CD4-positive, alpha-beta T cell treated with Interleukin-1 beta for 1 hour (primary cell): Measurements from ENCODE around the gene ZFP36L1.

Source experiments
- DNase-seq, 2 donors: peaks; one replicate each; pipeline ENCODE4 v3.0.0-alpha.2; 2020 to 2022

ZFP36L1 gene

DNA sequence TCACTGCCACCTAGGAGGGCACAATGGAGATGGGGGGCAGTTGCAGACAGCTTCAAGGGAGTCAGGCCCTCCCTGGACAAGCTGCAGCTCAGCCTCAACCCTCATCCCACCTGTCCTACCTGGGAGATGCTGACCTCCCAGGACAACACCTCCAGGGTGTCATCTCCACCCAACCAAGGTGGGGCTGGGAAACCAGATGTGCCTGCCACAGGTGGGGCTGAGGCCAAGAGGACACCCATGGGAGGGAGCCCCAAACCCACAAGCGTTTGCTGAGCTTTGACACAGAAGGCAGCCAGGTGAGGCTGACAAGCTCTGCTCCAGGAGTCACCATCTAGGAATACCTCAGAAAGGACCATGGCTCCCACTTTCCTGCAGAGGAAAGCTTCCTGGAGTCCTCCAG lies 31.5 kb downstream of the ZFP36L1 start:
- DNase-seq = no peak

DNA sequence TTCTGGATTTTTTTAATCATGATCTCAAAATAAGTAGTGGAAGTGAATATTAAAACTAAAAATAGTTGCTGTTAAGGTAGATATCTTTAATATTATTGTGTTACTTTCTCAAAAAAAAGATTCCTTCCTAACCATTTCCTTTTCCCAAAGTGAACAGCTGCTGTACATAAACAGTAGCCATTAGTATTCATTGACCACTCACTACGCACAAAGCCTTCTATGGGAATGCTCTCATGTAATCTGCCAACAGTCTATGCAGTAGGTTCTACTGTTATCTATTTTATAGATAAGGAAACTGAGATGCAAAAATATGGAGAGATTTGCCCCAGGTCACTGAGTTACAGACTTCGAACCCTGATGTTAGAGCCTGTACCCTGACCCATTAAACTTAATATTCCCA lies 32.1 kb downstream of the ZFP36L1 start:
- DNase-seq = no peak

DNA sequence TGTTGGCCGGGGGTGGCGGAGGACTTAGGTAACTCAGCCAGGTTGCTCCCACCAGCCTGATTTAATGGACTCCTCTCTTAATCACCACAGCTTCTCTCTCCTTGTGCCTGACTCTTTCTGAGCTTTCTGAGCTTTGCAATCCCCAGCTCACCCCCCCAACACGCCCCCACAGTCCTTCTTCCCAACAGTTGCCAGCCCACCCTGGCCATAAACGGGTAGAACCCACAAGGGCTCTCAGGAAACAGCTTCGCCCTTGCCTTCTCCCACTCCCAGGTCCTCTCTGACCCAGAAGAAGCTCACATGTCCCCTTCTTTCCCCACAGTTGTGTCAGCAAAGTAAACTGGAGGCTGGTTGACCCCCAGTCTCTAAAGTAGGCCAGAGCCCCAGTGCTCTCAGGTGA lies 32.9 kb downstream of the ZFP36L1 start:
- no peak for DNase-seq

DNA sequence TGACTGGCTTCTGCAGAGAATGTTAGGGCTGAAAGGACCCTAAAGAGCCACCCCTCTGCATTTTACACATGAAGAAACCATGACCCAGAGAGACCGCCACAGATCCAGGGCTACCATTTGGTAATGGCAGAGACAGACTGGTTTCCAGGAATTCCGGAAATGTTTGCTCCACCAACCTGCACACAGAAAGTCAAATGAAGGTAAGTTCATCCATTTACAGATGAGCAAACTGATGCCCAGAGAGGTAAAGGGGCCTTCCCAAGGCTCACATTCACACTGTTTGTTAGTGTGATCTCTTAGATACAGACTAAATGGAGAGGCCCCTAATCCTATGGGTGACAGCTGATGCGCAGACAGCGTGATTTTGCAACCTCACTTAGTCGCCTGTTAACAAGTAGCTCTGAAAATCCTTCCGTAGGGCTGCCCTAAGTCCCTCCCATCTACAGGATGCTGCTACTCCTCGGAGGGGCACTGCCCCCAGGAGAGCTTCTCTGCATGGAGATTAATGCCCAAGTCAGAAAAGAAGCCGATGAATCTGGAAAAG lies 33.8 kb downstream of the ZFP36L1 start:
- no peak for DNase-seq

DNA sequence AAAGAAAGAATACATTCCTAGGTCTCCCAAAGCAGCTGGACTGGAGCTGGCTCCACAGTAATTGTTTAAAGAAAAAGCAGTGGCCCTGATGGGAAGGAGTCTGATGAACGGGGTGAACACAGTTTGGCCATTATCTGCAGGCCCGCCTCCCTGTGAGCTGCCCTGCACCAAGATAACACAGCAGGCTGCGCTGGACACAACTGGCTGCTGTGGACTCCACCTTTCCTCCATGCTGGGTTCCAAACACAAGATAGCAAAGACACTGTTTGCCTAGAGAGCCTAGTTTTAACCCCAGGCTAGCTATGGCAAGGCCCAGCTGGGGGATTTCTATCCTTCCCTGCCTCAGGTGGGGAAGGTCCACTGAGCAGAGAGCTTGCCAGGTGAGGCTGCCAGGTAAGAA lies 34.6 kb downstream of the ZFP36L1 start:
- DNase-seq = no peak

DNA sequence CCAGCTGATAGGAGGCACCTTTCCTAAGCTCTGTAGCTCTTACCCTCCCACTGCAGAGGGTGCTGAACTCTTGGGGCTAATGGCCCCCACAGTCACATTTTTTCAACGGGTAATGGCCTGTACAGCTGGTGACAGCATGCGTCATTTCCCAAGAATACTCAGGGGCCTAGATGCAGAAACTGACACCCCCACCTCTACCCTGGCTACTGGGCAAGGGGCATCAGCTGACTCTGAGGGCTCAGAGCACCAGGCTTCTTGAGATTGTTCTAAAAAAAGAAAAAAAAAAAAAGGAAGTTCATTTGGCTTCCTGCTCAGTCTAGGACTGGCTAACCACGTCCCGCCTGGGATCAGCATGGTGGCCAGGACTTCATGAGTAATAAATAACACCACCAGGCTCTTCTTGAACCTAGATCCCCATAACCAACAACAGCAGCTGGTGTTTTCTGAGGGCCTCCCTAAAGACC lies 35.2 kb downstream of the ZFP36L1 start:
- DNase-seq = peak in 1 of 2 donors; percentile 72

DNA sequence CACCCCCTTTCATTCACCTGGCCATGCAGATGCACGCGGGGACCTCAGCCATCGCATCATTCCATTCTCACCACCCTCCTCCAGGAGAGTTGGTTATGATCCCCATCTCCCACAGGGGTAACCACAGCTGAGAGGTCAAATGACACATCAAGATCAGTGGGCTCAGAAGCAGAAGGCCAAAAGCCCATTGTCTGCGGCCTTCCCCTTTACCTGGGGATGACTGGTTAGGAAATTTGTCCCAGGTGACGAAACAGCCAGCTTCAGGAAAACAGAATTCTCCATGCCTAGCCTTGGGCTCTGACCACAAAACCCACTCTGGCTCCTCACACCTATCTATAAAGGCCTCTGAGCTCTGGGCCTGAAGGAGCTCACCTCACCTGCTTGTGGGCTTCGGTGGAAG lies 36.1 kb downstream of the ZFP36L1 start:
- no peak for DNase-seq

DNA sequence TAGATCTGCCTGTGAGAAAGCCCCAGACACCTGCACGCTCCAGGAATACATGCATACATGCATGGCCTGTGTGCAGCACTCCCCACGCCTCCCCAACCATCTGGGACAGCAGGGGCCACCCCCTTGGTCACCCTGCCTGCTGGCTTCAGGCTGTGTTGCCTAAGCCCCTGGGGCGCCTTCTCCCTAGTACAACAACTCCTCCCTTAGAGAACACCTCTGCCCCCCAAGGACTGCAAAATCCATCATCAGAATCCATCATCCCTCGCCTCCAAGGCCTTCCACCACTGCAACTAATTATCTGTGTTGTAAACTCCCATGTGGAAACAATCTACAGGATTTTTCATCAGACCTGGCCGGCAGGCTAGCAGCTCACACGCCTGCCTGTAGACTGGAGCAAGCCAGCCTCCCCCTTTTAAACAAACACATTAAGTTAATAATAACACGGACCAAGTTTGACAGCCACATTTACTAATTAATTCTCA lies 36.8 kb downstream of the ZFP36L1 start:
- DNase-seq = no peak

DNA sequence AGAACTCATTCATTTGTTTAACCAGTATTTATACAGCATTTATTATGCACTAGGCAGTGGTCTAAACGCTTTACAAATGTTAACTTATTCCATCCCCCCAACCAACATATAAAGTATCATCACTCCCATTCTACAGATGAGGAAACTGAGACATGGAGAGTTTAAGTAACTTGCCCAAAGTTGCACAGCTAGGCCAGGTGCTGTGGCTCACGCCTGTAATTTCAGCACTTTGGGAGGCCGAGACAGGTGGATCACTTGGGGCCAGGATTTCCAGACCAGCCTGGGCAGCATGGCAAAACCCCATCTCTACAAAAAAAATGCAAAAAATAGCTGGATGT lies 37.9 kb downstream of the ZFP36L1 start:
- no peak for DNase-seq

DNA sequence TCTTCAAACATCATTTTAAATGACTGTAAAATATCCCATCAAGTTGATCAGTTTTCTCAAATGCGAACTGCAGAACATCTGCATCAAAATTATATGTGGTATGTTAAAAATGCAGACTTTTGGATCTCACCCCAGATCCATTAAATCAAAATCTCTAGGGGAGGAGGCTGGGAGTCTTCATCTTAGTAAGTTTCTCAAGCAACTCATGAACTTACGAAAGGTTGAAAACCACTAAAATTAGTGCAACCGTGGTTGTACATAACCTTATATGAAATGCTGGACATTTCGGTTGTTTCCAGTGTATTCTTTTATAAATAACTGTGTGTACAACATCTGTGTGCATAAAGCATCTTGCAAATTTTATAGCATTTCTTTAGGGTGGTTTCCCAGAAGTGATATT lies 39.2 kb downstream of the ZFP36L1 start:
- no peak for DNase-seq

DNA sequence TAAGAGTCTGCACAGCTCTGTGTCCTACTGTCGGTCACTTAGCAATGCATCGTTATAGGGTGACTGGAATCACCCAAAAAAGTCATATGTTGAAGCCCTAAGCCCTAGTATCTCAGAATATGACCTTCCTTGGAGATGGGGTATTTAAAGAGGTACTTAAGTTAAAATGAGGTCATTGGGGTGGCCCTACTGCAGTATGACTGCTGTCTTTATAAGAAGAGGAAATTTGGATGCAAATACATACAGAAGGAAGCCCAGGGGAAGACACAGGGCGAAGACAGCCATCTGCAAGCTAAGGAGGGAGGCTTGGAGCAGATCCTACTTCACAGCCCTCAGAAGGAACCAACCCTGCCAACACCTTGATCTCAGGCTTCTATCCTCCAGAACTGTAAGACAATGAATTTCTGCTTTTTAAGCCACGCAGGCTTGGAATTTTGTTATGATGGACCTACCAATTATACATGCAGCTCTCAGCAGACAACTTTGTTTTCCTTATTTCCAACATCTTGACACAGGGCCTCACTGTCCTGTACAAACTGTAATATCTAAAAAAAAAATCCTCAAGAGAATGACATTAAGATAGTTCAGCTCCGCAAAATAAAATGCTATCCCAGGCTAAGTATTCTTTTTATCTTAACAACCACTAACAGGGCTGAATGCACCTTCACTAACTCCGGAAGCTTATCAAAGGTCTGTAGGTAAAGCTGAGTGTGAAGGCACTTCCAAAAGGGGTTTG lies 40.4 kb downstream of the ZFP36L1 start:
- DNase-seq = no peak

DNA sequence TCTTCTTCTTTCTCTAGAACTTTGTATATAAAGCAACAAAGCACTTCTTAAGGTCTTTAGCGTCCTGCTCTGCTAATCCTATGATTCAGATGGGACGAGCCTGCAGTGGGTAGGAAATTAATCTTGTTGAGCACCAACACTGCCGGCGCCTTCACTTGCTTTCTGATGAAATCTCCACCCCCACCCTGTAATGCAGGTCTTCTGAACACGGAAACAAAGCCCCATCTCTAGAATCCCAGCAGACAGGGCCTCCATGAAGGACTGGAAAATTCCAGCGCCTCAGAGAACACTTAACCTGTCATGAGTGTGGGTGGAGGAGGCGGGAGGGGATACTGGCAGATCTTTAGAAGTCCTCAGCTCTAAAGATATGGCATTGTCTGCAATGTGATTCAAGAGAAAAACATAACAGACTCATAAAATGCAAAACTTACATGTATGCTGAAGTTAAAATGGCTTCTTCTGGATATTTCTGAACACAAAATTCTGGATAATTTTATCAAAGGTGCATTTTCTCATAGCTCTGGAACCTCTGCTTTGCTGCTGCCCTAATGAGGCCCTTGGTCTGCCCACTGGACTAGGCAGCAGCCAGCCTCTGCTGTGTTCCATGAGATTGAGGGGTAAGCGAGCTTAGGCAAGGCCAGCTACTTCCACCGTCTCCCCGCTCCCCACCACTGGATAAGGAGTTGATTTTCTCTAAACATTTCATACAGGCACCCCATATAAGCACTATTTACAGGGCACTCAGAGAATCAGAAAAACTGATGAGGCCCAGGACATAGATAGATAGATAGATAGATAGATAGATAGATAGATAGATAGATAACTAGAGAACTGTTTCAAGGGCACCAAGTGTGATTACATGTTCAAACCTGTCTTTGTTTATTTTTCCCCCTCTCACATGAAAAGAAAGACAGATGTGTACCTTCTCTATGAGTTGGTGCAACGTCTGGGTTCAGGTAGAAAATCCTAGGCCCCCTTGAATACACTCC lies 43.1 kb downstream of the ZFP36L1 start:
- no peak for DNase-seq

DNA sequence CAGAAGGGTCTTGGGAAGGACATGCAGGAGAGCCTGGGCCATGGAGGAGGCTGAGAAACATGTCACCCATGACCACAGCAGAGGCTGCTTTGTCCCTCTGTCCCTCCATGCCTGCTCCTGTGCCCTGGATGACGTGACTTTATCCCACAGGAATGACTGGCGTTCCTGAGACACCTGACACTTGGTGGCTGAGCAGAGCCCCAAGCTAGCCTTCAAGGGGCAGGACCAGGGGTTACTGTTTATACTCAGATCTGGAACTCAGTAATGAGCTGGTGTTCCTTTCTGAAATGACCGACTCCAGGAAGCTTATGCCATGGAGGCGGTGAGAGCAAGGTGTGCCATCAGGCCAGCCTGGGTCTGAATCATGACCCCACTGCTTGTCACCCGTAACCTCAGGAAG lies 44.2 kb downstream of the ZFP36L1 start:
- no peak for DNase-seq

DNA sequence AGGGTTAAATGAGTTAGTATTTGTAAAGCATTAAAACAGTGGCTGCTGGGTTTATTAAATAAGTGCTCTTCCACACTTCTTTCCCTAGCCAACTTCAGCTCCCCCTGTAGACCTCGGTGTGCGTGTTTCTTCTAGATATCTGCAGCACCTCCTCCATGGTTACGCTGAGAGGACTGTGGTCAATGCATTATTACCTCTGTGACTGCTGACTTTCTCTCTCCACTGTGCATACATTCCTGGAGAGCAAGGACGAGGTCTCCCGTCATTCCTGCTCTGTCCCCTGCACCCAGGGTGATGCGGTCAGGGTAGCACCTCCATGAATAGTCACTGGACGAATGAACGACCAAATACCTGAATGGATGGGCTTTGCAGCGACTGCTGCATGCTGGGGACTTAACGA lies 44.6 kb downstream of the ZFP36L1 start:
- no peak for DNase-seq

DNA sequence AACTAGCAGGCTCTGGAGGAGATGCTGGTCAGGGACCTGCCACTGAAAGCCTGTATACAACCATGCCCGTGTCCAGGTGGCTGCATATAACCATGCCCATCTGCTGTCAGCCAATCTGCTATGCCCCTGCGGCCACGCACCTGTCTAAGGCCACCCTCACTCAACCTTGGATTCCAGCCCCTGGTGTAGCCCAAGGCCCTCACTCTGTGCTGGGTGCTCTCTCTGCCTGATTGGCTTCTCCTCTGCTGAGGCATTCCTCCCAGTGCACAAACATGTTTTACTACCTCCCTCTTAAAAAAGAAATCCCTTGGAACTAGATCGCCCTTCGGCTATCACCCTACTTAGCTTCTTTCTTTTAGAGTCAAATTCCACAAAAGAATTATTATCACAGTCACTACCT lies 45.5 kb downstream of the ZFP36L1 start:
- DNase-seq = no peak

DNA sequence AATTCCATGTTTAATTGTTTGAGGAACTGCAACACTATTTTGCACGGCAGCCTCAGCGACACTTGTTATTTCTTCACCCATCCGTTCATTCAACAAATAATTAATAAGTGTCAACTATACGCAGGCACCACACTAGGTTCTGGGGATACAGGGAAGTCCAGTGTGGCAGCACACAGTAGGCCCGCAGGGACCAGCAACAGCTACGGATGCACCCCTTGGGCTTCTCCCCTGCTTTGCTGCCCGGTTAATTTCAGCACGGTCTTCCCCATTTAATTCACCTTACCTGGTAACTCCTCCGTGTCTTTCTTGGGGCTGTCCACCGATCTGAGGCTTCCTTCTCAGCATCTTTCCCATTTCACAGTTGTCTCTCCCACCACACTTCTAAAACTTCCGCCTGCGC lies 48.3 kb downstream of the ZFP36L1 start:
- no peak for DNase-seq

DNA sequence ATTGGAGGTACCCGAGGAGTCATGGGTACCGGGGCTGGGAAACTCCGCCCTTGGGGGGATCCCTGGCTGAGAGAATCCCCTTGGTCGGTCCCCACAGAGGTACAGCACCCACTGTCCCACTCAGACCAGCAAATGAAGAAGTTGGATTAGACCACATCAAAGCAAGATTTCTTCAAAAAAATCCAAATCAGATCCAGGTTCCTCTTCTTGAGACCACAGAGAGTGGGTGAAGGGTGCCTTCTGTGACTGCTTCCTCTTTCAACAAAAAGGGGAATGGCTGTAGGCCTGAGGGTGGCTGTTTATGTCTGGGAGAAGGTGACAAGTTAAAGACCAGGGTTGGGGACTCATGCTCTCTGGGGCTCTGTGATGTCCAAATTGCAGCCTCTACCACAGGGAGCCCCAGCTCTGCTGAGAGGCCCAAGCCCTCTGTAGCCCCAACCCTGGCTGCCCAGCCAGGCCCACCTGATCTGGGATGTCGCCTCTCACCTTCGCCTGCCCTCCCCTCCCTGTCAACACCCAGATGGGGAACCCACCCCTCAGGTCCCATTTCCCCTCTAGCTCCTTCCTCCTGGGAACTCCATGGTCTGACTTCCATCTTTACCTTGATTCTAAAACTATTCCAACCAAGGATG lies 50.9 kb downstream of the ZFP36L1 start:
- peak; percentile 33 to 74 for DNase-seq

DNA sequence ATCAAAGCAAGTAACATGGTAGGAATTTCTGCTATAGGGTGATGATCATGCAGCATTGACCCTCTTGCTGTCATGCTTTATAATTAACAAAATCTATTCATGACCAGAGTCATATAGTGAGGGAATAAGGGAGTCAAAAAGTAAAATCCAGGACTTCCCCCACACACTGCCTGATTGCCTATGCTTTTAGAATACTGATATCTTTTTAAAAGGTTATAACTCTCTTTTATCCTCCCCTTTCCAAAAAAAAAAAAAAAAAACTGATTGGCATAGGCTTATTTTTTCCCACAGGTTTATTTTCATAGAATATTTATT lies 51.4 kb downstream of the ZFP36L1 start:
- no peak for DNase-seq

DNA sequence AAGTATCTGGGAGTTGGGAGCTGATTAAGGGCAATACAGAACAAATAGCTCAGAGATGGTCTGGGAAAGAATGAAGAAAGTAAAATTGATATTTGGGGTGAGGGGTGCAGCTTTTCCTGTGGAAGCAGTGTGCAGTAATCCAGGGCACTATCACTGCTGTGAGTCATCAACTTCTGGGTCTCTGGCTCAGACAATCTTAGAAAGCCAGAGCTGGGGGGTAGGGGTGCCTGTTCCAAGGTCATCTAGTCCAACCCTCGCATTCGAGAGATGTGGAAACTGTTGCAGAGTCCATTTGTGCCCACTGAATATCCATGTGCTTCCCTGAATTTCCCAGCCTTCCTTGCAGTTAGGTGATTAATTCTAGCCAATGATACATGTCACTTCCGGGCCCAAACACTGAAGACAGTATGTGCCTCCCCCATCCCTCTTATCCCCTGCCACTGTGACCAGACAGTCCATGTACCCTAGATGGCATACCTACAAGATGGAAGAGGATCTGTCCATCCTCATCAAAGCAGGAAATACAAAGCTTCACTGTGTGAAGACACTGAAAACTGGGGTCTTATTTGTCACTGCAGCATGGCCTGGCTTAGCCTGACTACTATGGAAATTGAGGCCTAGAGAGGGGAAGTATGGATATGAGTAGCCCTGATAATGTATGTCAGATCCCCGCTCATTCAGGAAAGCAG lies 51.9 kb downstream of the ZFP36L1 start:
- DNase-seq = no peak

DNA sequence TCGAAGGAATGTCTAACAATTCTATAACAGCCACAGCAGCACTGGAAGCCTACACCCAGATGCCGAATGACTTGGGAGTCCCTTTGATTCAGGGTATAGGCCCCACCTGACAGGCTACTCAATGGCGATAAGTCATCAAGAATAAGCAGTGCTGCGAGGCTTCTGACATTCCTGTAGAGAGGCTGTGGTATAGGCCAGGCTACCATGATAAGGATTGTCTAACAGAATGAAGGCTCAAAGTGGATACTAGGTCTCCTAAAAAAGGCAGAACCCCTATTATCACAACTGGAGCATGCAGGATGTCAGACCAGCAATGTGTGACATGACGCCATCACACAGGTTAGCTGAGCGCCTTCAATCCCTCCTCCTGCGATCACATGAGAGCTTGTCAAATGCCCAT lies 53.2 kb downstream of the ZFP36L1 start:
- DNase-seq = no peak

DNA sequence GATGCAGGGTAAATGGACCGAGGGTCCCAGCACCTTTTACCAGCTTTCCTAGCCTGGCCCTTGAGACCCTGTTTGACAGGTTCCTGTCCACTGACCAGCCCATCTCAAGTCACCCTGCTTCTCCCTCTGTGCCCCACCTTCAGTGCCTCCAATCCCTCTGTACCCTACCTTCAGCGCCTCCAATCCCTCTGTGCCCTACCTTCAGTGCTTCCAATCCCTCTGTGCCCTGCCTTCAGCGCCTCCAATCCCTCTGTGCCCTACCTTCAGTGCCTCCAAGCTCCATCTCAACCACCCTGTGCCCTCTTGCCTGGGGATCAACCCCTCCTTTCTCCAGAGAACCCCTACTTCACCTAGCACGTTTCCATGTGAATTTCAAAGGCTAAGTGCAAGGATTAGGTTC lies 54.3 kb downstream of the ZFP36L1 start:
- no peak for DNase-seq
